Testis (tissue), 2 donors: Measurements from ENCODE around the gene AHR.

ENCODE experiments used
- CTCF ChIP-seq, 3 experiments: fragments of 450-650 bp in 2 of 3; fragments of 200-600 bp in 1 of 3; sonication (generic) in 1 of 3; IDR thresholded peaks; one replicate each; pipeline ENCODE4 v1.5.1; 2016 to 2019; ENCODE audit warnings: antibody characterized with exemption in 3 of 3, mild to moderate bottlenecking in 2 of 3, moderate library complexity in 1 of 3
- POLR2A ChIP-seq: fragments of 450-650 bp; IDR thresholded peaks from one replicate; pipeline ENCODE4 v1.6.1; 2017; ENCODE audit warnings: antibody characterized with exemption, mild to moderate bottlenecking, moderate library complexity

- TF ChIP-seq CTCF (IDR thresholded peaks at IDR 0.05): no peak
- no peak for TF ChIP-seq POLR2A
Measured at GRCh38 chr7:17354473-17354872, 56.0 kb downstream of the AHR start.
